Progenitor cell of endocrine pancreas (in vitro differentiated cells): Measurements from ENCODE around the gene RDH8. TPM values are rescaled to one million over a fixed set of nuclear protein-coding genes. Genes with fewer than 3 reads are reported as not detected.

Source experiments
- DNase-seq: peaks from one replicate; pipeline ENCODE4 v3.0.0; 2021; ENCODE audit warnings: low spot score; ENCODE audit not compliant: unreplicated experiment
- H3K27ac Mint-ChIP-seq: 2 replicates; pipeline ENCODE4 v1.8.0; 2021; ENCODE audit warnings: mild to moderate bottlenecking, moderate library complexity, mixed read lengths
- H3K27me3 Mint-ChIP-seq: 2 replicates; pipeline ENCODE4 v1.8.0; 2021; ENCODE audit warnings: mixed read lengths
- H3K36me3 Mint-ChIP-seq: 2 replicates; pipeline ENCODE4 v1.8.0; 2022; ENCODE audit warnings: mixed read lengths; ENCODE audit not compliant: insufficient read depth
- H3K4me1 Mint-ChIP-seq: 2 replicates; pipeline ENCODE4 v1.8.0; 2021; ENCODE audit warnings: low read depth, mixed read lengths
- H3K4me3 Mint-ChIP-seq: 2 replicates; pipeline ENCODE4 v1.8.0; 2021; ENCODE audit warnings: low read depth, mild to moderate bottlenecking, moderate library complexity, mixed read lengths
- H3K9me3 Mint-ChIP-seq: 2 replicates; pipeline ENCODE4 v1.8.0; 2021; ENCODE audit warnings: low read depth, mixed read lengths
- total RNA-seq: library from RNA; stranded (reverse); gene quantifications from 2 replicates; pipeline ENCODE4 v1.2.1, GENCODE V29; 2021
- TF ChIP-seq, protein P1 (sequence below): fragments of 200-600 bp; sonication (generic); IDR thresholded peaks from one replicate; pipeline ENCODE4 v1.5.0; 2021; ENCODE audit warnings: antibody characterized with exemption, mild to moderate bottlenecking; ENCODE audit not compliant: unreplicated experiment

Gene RDH8
- total RNA-seq, 1 donor from 2014 or later = not detected

GRCh38 chr19:9995999-9996398 lies 17.3 kb upstream of the RDH8 start:
- no peaks in the 10 kb centered on the region for H3K36me3 Mint-ChIP-seq
- TF ChIP-seq, protein P1, sequence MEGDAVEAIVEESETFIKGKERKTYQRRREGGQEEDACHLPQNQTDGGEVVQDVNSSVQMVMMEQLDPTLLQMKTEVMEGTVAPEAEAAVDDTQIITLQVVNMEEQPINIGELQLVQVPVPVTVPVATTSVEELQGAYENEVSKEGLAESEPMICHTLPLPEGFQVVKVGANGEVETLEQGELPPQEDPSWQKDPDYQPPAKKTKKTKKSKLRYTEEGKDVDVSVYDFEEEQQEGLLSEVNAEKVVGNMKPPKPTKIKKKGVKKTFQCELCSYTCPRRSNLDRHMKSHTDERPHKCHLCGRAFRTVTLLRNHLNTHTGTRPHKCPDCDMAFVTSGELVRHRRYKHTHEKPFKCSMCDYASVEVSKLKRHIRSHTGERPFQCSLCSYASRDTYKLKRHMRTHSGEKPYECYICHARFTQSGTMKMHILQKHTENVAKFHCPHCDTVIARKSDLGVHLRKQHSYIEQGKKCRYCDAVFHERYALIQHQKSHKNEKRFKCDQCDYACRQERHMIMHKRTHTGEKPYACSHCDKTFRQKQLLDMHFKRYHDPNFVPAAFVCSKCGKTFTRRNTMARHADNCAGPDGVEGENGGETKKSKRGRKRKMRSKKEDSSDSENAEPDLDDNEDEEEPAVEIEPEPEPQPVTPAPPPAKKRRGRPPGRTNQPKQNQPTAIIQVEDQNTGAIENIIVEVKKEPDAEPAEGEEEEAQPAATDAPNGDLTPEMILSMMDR = no peak
- H3K4me3 Mint-ChIP-seq = no peak overlapping the region

DNA sequence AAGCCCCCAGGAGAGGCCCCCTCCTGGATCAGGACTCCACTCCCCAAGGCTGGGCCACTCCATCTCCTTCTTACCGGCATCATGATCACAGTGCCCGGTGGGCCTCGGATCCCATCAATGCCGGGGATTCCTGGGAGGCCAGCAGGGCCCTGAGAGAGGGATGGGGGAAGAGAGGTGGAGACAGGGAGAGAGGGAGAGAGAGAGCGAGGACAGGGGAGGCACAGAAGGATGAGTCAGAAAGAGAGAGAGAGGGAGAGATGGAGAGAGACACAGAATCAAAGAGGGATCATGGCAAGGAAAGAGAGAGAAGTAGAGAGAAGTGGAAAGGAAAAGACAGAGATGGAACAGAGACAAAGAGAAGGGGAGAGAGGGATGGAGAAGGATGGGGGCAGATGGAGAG lies 16.7 kb upstream of the RDH8 start:
- no peaks in the 10 kb centered on the region for H3K4me1 Mint-ChIP-seq
- TF ChIP-seq, protein P1 = no peak
- H3K9me3 Mint-ChIP-seq = no peaks in the 10 kb centered on the region
- no peaks in the 10 kb centered on the region for H3K36me3 Mint-ChIP-seq
- H3K27ac Mint-ChIP-seq = no peak overlapping the region
- no peak overlapping the region for H3K4me3 Mint-ChIP-seq
- DNase-seq = no peak
- H3K27me3 Mint-ChIP-seq = peaks cover 38% of the 10 kb centered on the region

More at GRCh38 chr19:9995999-9996398, 17.3 kb upstream of the RDH8 start:
- Mint-ChIP-seq H3K9me3 (no peaks in the 10 kb centered on the region), H3K4me1 (no peaks in the 10 kb centered on the region), H3K27me3 (peaks cover 42% of the 10 kb centered on the region), H3K27ac (no peak overlapping the region)
- no peak for DNase-seq

- TF ChIP-seq, protein P1 = peak; percentile 80
- H3K27me3 Mint-ChIP-seq = peaks cover 61% of the 10 kb centered on the region
- H3K27ac Mint-ChIP-seq = no peak overlapping the region
- DNase-seq = peak; percentile 59
- H3K36me3 Mint-ChIP-seq = no peaks in the 10 kb centered on the region
- H3K9me3 Mint-ChIP-seq = no peaks in the 10 kb centered on the region
- no peaks in the 10 kb centered on the region for H3K4me1 Mint-ChIP-seq
- H3K4me3 Mint-ChIP-seq = no peak overlapping the region
Measured at GRCh38 chr19:10000171-10000826, 13.0 kb upstream of the RDH8 start.

DNA sequence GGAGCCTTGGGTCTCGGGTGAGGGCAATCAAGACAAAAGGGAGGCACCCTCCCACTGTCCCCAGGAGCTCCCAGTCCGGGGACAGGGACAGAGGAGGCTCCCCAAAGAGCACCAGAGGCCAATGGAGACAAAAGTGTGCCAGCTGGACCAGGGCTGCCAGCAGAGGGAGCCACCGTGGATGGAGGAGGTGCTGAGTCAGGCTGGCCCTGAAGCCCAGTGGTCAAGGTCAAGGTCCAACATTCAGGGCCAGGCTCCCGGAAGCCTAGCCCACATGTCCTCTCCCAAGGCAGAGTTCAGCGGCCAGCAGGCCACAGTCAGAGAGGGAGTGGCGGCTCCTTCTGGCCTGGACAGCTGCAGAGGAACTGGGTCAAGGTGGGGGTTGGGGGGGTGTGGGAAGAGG lies 11.4 kb upstream of the RDH8 start:
- TF ChIP-seq, protein P1 = peak; percentile 35
- no peaks in the 10 kb centered on the region for H3K4me1 Mint-ChIP-seq
- H3K27me3 Mint-ChIP-seq = peaks cover 66% of the 10 kb centered on the region
- H3K9me3 Mint-ChIP-seq = no peaks in the 10 kb centered on the region
- H3K4me3 Mint-ChIP-seq = no peak overlapping the region
- no peaks in the 10 kb centered on the region for H3K36me3 Mint-ChIP-seq
- H3K27ac Mint-ChIP-seq = no peak overlapping the region
- DNase-seq = no peak

- H3K4me3 Mint-ChIP-seq = no peak overlapping the region
- H3K4me1 Mint-ChIP-seq = peaks cover 2% of the 10 kb centered on the region
- no peak overlapping the region for H3K27ac Mint-ChIP-seq
- DNase-seq = no peak
- H3K36me3 Mint-ChIP-seq = no peaks in the 10 kb centered on the region
- H3K27me3 Mint-ChIP-seq = peaks cover 66% of the 10 kb centered on the region
- H3K9me3 Mint-ChIP-seq = no peaks in the 10 kb centered on the region
- TF ChIP-seq, protein P1 = no peak
Measured at GRCh38 chr19:10003271-10003670, 10.0 kb upstream of the RDH8 start.
